HepG2 (cell line): ENCODE results near the gene CERS6.

Experiments
- JDP2 ChIP-seq: sonication (generic); formaldehyde crosslinking; IDR thresholded peaks from 2 replicates; pipeline ENCODE4 v1.8.1; 2022; ENCODE audit warnings: missing genetic modification reagents, borderline replicate concordance
- LCORL ChIP-seq, 2 experiments: fragments of 450-650 bp in 1 of 2; sonication (generic) in 1 of 2; formaldehyde crosslinking in 1 of 2; IDR thresholded peaks; 2 replicates each; pipeline versions ENCODE4 v1.5.0 to v1.6.1; 2017 to 2020; ENCODE audit warnings: antibody characterized with exemption in 1 of 2, missing genetic modification reagents in 1 of 2
- TF ChIP-seq, protein P1 (sequence below): sonication (generic); formaldehyde crosslinking; IDR thresholded peaks from 2 replicates; pipeline ENCODE4 v1.5.0; 2020; ENCODE audit warnings: mild to moderate bottlenecking, missing genetic modification reagents, moderate library complexity

DNA sequence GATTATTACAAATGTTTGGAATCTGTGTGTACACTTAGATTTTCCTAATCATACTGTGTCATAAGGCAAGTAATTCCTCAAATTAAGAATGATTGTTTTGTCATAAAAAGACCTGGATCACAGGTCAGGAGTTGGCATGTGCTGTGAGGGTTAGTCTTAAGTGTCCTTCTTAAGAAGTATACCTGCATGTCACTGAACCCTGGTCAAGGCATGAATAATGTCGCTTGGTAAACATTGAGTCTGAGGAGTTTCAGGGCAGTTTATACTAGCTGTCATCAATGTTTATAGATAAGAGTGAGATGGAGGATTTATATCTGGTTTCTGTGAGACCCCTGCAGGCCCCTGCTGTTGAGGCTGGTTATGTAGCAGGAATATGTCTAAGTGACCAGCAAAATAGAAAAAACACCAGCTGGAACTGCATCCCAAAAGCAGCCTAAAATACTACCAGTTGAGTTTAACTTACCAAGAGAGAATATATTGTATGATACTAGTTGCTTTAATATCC lies 234.4 kb downstream of the CERS6 start:
- TF ChIP-seq, protein P1, sequence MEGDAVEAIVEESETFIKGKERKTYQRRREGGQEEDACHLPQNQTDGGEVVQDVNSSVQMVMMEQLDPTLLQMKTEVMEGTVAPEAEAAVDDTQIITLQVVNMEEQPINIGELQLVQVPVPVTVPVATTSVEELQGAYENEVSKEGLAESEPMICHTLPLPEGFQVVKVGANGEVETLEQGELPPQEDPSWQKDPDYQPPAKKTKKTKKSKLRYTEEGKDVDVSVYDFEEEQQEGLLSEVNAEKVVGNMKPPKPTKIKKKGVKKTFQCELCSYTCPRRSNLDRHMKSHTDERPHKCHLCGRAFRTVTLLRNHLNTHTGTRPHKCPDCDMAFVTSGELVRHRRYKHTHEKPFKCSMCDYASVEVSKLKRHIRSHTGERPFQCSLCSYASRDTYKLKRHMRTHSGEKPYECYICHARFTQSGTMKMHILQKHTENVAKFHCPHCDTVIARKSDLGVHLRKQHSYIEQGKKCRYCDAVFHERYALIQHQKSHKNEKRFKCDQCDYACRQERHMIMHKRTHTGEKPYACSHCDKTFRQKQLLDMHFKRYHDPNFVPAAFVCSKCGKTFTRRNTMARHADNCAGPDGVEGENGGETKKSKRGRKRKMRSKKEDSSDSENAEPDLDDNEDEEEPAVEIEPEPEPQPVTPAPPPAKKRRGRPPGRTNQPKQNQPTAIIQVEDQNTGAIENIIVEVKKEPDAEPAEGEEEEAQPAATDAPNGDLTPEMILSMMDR (CRISPR knock-in tag): no peak
- TF ChIP-seq LCORL (IDR thresholded peaks at IDR 0.05) (no peak), LCORL (CRISPR knock-in tag; IDR thresholded peaks at IDR 0.05) (no peak), JDP2 (CRISPR knock-in tag) (no peak)
